Measurements from ENCODE around the gene CST9. TPM values are rescaled to one million over a fixed set of nuclear protein-coding genes. Genes with fewer than 3 reads are reported as not detected.

The CST9 gene
- not detected for total RNA-seq (2021; ENCODE audit: unreplicated experiment)
- polyA plus RNA-seq (2012), result not detected in 2 replicates
- not detected for Bru-seq, nascent RNA
- percentile 18 among the genes with signal in this experiment for BruChase-seq, experiment 1, labeled RNA remaining after a 6-hour chase
- percentile 13 among the genes with signal in this experiment for BruChase-seq, experiment 2, labeled RNA remaining after a 2-hour chase
- long read RNA-seq, result 0 reads

DNA sequence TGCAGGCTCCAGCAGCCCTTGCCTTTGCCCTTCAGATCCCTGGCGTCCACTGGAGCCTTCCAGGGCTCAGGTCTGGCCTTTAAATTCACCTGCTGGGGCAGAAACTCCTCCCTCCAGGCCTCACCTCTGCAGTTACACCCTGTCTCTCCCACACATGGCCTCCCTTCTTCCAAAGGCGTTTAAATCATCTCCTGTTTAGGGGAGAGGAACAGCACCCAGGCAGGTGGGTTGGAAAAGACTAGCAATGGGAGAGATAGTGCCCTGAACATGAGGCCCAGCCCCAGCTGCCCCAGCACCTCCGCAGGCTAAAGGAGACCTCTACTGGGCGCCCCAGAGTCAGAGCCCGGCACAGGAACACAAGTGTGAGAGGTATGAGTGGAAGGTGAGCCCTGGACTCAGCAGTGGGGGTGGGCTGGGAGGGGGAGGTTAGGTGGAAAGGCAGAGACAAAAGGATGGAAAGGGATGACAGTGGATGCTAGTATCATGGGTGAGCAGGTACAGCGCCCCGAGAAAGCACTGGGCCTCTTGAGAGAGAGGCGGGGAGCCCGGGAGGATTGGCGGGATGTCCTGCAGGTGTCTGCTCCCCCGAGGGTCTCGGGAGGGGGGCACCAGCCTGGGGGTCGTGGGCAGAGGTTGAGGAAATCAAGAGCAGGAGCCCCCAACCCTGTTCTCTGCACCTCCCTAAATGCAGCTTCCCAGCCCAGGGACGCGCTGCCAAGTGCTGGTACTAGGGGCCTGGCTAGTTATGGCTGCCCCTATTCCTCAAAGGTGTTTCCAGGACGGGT lies at the start of gene CST9:
Gene CST9, minus strand, starts transcription at position 51 of the 785 bp plus-strand sequence. CDS start 53 bp downstream, outside the sequence.
- DNase-seq (ENCODE audit: low read depth, low spot score), result no peak
- H3K9me3 ChIP-seq (ENCODE audit: control insufficient read depth in 1 of 2, insufficient read depth in 1 of 2, low read depth in 1 of 2, low read length in 2 of 2), result no peaks in the 10 kb centered on the region
- H3K9me2 ChIP-seq (ENCODE audit: insufficient read depth), result no peaks in the 10 kb centered on the region
- POLR2A ChIA-PET, result no interaction called here
- CTCF ChIA-PET, result no interaction called here
- peaks cover 10% of the 10 kb centered on the region; the same call in 1 of the 2 replicates for H3K27me3 ChIP-seq (ENCODE audit: insufficient read depth, low read length)
- ATAC-seq, result peak; percentile 17
- TF ChIP-seq TCF7L2 (IDR thresholded peaks at IDR 0.05; ENCODE audit: borderline replicate concordance, extremely low read depth, insufficient read depth, insufficient read length) (no peak), FOSL1 (IDR thresholded peaks at IDR 0.05; ENCODE audit: low read depth) (no peak), EGR1 (IDR thresholded peaks at IDR 0.05; ENCODE audit: low read depth) (no peak), SP1 (IDR thresholded peaks at IDR 0.05; ENCODE audit: low read depth) (no peak), RAD21 (IDR thresholded peaks at IDR 0.05; ENCODE audit: low read depth) (no peak), POLR2A (IDR thresholded peaks at IDR 0.05; ENCODE audit: borderline replicate concordance, extremely low read depth, insufficient read depth, insufficient read length) (no peak)
- BruUV-seq (replicated peaks), result no TSS peak
- H3K4me2 ChIP-seq (ENCODE audit: low read length), result peak within 1 kb of the TSS; percentile 11
- no peak within 1 kb of the TSS for H3K9ac ChIP-seq (ENCODE audit: low read length)
- no peaks in the 10 kb centered on the region for H3K4me1 ChIP-seq (ENCODE audit: control insufficient read depth in 1 of 2, insufficient read depth in 2 of 2, low read length in 2 of 2)
- H3K36me3 ChIP-seq (ENCODE audit: control insufficient read depth in 1 of 2, insufficient read depth in 2 of 2, low read length in 2 of 2), result no peaks in the 10 kb centered on the region
- H4K20me1 ChIP-seq (ENCODE audit: insufficient read depth), result no peaks in the 10 kb centered on the region
- H3K79me2 ChIP-seq (ENCODE audit: insufficient read depth, low read length), result no peaks in the 10 kb centered on the region
- H3K27ac ChIP-seq (ENCODE audit: low read depth, low read length), result no peak within 1 kb of the TSS
- RAD21 ChIA-PET (ENCODE audit: low non-redundant PET in 1 of 2, low total read pairs in 2 of 2, uncharacterized antibody in 2 of 2, unreplicated experiment in 2 of 2), result no interaction called here
- no peak within 1 kb of the TSS for H3K4me3 ChIP-seq (replicated peaks in 1 of 2; ENCODE audit: low read depth in 1 of 2, low read length in 2 of 2)
- intact Hi-C loops (cut with micrococcal nuclease), result loop anchor here (2.0 to 5.0 kb wide), 3 partner anchors 61 to 255 kb away; partner anchors contain the start of gene NXT1
- peak within 1 kb of the TSS; percentile 34 for H2AFZ ChIP-seq (ENCODE audit: low read depth, low read length, poor library complexity, severe bottlenecking)

DNA sequence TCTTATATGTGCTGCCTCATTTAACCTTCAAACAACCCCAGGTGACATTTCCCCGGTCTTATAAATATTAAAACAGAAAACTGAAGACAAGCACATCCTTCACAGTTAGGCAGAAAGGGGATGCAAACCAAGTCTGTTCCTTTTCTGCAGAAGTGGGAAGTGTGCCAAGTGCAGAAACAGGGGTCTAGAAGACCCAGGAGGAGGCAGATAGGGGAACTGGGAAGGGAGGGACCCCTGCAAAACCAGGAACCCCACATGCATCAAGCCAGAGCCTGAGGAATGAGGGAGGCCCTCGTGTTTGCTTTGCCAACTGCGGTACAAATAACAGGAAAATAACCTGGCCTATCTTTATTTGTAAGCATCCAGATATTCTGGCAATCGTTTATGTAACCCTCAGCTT lies 49.0 kb upstream of the CST9 start:
- ChIA-PET POLR2A (no interaction called here), CTCF (no interaction called here)
- no peak for ATAC-seq

More for the DNA sequence above, 49.0 kb upstream of the CST9 start:
- no peak overlapping the region for H3K4me3 ChIP-seq (replicated peaks in 1 of 2; ENCODE audit: low read depth in 1 of 2, low read length in 2 of 2)
- H3K9ac ChIP-seq (ENCODE audit: low read length), result no peak overlapping the region
- H3K27me3 ChIP-seq (ENCODE audit: insufficient read depth, low read length), result no peaks in the 10 kb centered on the region
- DNase-seq (ENCODE audit: low read depth, low spot score), result no peak
- no peak overlapping the region for H3K4me2 ChIP-seq (ENCODE audit: low read length)
- H3K36me3 ChIP-seq (ENCODE audit: control insufficient read depth in 1 of 2, insufficient read depth in 2 of 2, low read length in 2 of 2), result no peaks in the 10 kb centered on the region
- no peaks in the 10 kb centered on the region for H3K79me2 ChIP-seq (ENCODE audit: insufficient read depth, low read length)
- no peak overlapping the region for H2AFZ ChIP-seq (ENCODE audit: low read depth, low read length, poor library complexity, severe bottlenecking)
- H3K4me1 ChIP-seq (ENCODE audit: control insufficient read depth in 1 of 2, insufficient read depth in 2 of 2, low read length in 2 of 2), result no peaks in the 10 kb centered on the region
- no peak overlapping the region for H3K27ac ChIP-seq (ENCODE audit: low read depth, low read length)
- RAD21 ChIA-PET (ENCODE audit: low non-redundant PET in 1 of 2, low total read pairs in 2 of 2, uncharacterized antibody in 2 of 2, unreplicated experiment in 2 of 2), result no interaction called here
- no peaks in the 10 kb centered on the region for H3K9me3 ChIP-seq (ENCODE audit: control insufficient read depth in 1 of 2, insufficient read depth in 1 of 2, low read depth in 1 of 2, low read length in 2 of 2)
- no peaks in the 10 kb centered on the region for H4K20me1 ChIP-seq (ENCODE audit: insufficient read depth)
- intact Hi-C loops (cut with micrococcal nuclease), result no loop called here
- no TSS peak for BruUV-seq (replicated peaks)
- TF ChIP-seq, protein P1, sequence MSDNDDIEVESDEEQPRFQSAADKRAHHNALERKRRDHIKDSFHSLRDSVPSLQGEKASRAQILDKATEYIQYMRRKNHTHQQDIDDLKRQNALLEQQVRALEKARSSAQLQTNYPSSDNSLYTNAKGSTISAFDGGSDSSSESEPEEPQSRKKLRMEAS (IDR thresholded peaks at IDR 0.05), result no peak
- TF ChIP-seq EZH2 (IDR thresholded peaks at IDR 0.05), result no peak
- TF ChIP-seq, protein P2, sequence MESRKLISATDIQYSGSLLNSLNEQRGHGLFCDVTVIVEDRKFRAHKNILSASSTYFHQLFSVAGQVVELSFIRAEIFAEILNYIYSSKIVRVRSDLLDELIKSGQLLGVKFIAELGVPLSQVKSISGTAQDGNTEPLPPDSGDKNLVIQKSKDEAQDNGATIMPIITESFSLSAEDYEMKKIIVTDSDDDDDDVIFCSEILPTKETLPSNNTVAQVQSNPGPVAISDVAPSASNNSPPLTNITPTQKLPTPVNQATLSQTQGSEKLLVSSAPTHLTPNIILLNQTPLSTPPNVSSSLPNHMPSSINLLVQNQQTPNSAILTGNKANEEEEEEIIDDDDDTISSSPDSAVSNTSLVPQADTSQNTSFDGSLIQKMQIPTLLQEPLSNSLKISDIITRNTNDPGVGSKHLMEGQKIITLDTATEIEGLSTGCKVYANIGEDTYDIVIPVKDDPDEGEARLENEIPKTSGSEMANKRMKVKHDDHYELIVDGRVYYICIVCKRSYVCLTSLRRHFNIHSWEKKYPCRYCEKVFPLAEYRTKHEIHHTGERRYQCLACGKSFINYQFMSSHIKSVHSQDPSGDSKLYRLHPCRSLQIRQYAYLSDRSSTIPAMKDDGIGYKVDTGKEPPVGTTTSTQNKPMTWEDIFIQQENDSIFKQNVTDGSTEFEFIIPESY (IDR thresholded peaks at IDR 0.05; ENCODE audit: extremely low read depth, insufficient replicate concordance, low read length), result no peak
- no peaks in the 10 kb centered on the region for H3K9me2 ChIP-seq (ENCODE audit: insufficient read depth)

Measured in HCT116 (cell line).